ENCODE results near the gene TLR9.
"Not testable (repeated sequence)": the region's sequence is repeated elsewhere in the genome, so short reads cannot be mapped to it uniquely, and the experiment has no call there.

The TLR9 gene

GRCh38 chr3:52194485-52195290 lies 30.8 kb downstream of the TLR9 start:
- no peak for DNase-seq

GRCh38 chr3:52193065-52193464 lies 32.4 kb downstream of the TLR9 start:
- DNase-seq, result no peak

GRCh38 chr3:52191663-52192062 lies 33.8 kb downstream of the TLR9 start:
- no peak for DNase-seq

DNA sequence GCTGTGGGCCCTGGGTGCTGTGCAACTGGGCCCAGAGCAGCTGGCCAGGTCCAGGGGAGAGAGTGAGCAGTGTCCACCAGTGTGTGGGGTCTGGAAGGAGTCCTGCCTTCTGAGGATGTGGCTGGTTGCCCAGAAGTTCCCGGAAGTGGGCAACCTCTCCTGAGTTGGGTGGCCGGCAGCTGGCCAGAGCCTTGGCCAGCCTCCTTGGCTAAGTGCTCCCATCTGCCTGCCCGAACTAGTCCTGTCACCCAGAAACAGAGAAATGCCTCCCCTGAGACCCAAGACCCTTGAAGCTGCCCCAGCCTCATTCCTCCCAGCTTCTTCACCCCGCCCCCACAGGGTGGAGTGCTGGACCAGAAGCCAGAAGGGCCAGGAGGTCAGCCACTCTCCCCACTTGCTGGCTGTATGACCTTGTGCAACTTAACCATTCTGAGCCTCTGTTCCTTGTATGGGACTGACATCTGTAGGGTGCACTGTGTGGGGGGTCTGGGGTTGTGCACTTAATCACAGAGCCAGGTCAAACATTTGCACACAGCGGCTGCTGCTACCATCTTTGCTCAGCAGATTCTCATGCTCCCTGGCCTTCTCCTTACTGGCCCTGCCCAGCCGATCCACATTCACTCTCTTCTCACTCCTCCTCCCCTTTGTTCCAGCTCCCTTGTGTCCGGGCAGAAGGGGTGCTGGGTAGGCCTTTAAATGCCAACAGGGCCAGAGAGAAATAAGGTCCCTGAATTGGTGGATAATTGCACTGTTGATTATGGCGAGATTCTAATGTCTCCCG lies 35.0 kb downstream of the TLR9 start:
- no peak for DNase-seq

DNA sequence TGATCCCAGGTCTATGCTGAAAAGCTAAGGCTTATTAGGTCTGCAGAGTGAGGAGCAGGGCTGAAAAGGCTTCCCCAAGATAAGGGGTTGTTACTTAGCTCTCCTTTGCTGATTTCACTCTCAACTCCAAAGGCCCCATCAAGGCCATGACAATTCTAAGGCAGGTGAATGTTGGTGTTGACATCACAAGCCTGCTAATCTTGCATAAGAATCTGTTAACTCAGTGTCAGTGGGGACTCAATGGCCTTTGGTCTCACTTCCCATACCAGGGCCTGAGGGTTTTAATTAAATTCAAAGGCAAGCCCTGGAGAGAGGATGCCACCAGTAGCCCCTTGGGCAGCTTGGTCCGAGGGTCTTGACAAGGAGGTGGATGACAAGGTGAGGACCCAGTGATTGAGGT lies 36.9 kb downstream of the TLR9 start:
- peak; percentile 31 for DNase-seq

DNA sequence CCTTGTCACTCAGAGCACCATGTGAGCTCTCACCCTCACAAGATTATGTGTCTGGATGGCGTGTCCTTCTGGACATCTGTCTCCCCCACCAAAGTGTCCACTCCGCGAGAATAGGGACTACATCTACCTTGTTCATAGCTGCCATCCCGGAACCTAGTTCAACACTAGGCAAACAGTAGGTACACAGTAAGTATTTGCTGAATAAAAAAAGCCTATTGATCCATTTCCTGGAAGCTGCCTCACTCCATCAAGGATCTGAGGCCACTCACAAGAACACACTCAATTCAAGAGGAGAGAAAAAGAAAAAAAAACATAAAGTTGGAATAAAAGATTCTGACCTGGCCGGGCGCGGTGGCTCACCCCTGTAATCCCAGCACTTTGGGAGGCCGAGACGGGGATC lies 38.7 kb downstream of the TLR9 start:
- no peak for DNase-seq

GRCh38 chr3:52185837-52186236 lies 39.6 kb downstream of the TLR9 start:
- DNase-seq, result no peak

- no peak for DNase-seq
Observed at GRCh38 chr3:52185311-52185710, 40.1 kb downstream of the TLR9 start.

GRCh38 chr3:52184690-52185089 lies 40.8 kb downstream of the TLR9 start:
- DNase-seq, result no peak

DNA sequence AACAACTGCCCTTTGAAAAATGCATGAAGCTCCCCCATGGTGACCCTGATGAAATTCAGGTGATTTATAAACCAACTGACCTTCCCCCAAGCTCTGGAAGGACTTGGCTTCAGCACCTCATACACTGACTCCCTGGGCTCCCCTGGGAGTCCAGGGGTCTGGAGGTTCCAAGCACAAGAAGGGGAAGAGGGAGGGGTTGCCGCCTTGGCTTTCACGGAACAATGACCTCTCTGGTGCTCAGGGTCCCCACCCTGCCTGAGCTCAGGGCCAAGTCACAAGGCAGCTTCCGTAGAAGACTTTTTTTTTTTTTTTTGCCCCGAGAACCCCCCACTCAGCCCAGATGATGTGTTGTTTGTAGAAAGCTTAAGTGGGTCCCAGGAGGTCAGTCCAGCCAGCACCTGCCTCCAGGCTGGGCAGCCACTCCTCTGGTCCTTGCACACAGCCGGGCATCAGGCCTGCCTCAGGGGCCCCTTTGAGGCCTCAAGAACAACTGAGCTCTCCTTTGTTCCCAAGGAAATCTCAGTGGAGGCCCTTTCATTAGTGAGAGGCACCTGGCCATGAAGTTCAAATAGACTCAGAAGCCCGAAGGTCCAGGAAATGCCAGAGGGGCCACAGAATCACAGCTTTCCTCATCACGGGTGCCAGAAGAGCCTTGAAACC lies 41.5 kb downstream of the TLR9 start:
- no peak for DNase-seq

GRCh38 chr3:52182691-52183090 lies 42.8 kb downstream of the TLR9 start:
- DNase-seq, result no peak

DNA sequence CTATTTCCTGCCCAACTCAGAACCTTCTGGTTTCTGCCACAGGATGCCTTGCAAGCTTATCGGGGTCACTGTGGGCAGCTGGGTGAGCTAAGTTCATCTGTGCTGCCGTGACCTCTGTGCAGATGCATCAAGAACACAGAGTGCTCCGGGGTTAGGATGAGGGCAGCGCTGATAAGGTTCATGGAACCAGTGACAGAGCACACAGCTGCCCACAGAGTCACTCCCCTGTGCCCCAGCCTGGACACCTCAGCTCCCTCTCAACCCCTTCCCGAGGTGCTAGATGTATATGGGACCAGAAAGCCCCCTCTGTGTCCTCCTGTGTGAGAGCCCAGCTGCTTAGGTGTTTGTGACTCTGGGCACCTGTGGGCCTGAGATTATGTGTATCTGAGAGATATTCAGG lies 43.2 kb downstream of the TLR9 start:
- DNase-seq, result peak; percentile 85

DNA sequence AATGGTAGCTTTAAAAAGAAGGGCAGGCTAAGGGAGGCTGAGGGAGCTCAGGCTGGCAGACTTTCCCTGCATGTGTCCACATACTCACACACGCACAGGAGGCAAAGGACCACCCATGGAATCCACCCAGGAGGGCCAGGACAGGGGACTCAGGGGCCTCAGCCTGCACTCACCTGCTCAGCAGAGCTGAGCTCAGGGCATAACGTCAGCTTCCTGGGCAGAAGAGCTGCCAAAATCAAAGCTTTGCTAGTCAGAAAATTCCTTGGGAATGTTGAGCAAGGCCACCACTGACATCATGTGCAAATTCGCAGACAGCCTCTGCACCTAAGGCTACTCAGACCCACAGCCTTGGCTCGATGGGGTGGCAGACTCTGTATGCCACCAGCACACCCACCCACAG lies 43.9 kb downstream of the TLR9 start:
- no peak for DNase-seq

- no peak for DNase-seq
Observed at GRCh38 chr3:52178537-52178936, 46.9 kb downstream of the TLR9 start.

DNA sequence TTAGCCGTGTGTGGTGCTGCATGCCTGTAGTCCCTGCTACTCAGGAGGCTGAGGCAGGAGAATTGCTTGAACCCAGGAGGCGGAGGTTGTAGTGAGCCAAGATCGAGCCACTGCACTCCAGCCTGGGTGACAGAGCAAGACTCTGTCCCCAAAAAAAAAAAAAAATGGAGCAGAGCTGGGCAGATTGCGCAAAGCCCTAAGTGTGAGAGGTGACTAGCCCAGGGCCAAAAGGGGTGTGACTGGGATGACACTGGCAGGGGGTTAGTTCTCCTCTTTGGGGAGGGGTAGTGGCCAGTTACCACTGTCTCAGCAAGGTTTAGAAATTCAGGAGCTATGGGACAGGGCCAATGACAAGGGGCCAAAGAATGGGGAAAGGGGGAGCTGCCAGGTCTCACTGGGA lies 47.3 kb downstream of the TLR9 start:
- DNase-seq, result not testable (repeated sequence)

GRCh38 chr3:52177701-52178042 lies 47.8 kb downstream of the TLR9 start:
- no peak for DNase-seq

- no peak for DNase-seq
Observed at GRCh38 chr3:52176951-52177700, 48.3 kb downstream of the TLR9 start.

DNA sequence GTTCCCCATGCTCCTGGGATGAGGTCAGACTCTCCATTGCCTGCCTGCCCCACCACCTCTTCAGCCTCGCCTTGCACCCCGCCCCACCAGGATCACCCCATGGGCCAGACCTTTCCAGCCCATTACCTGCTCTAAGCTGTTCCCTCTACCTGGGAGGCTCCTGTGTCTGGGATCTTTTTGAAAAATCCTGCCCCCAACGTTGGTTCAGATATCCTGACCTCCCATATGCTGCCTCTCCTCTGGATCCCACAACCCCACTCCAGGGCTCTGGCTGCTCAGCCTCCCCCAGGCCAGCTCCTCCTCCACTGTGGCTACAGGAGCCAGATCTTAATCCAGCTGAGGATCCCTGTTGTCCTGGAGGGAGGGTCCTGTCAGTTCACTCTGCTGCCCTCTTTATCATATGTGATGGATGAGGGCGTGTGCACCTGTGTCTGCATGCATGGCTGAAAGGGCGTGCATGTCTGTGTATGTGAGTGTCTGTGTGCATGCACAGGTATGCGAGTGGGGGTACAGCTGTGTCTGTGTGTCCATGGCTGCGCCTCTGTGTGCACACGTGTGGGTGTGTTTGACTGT lies 49.2 kb downstream of the TLR9 start:
- DNase-seq, result no peak

DNA sequence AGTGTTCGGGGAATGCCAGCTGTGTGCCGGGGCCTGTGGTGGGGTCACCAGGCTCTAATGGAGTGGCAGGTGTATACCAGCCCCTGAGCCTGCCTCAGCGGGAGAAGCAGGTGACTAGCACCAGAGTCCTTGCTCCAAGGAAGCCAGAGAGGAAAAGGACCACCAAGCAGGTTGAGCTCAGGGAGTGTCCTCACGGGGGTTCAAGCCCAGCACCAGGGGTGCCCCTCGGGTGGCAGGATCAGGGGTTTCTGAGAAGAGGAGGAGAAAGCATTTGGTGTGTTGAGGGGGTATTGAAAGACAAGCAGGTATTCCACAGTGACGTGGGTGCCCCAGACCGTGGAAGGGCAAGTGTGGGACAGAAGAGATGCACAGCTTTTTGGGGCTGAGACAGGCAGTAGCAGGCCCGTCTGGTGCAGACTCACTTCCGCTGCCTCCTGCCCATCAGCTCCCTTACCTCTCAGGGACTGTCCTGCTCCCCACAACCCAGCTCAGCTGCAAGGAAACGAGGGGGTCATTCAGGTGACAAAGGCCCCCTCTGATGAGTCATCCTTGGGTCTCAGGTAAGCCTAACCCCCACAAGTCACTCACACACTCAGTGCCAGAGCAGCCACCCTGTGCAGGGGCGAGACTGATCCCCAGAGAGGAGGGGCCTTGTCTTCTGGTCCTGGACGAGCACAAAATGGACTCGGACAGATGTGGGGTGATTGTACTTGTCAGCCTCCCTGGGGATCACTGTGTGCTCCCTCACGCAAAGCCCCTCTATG lies 49.8 kb downstream of the TLR9 start:
- DNase-seq, result no peak

GRCh38 chr3:52174896-52175295 lies 50.5 kb downstream of the TLR9 start:
- DNase-seq, result peak; percentile 45

DNA sequence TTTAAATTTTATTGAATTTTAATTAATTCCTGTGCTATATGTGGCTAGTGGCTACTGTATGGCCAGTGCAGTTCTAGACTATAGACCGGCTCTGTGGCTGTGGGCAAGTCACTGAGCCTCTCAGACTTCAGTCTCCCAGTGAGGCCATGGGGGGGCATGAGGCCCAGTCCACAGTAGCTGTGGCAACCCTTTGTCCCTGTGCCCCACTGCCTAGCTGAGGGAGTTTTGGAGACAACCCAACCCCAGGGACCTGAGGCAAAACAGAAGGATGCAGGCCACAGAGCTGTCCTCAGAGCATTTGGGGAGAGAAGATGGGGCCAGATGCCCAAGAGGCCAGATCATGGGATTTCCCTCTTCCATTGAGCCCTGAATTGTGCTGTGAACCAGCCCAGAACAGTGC lies 52.3 kb downstream of the TLR9 start:
- DNase-seq, result no peak

GRCh38 chr3:52172262-52172757 lies 53.1 kb downstream of the TLR9 start:
- DNase-seq, result no peak

Data from hematopoietic multipotent progenitor cell treated with erythropoietin and hydrocortisone succinate and interleukin-3 and kit ligand, for 8 days (in vitro differentiated cells).